ENCODE data around the gene L3MBTL1. TPM values are rescaled to one million over a fixed set of nuclear protein-coding genes. Genes with fewer than 3 reads are reported as not detected.

Gene L3MBTL1
- total RNA-seq, 1 donor from 2014 or later = 22.4 TPM

DNA sequence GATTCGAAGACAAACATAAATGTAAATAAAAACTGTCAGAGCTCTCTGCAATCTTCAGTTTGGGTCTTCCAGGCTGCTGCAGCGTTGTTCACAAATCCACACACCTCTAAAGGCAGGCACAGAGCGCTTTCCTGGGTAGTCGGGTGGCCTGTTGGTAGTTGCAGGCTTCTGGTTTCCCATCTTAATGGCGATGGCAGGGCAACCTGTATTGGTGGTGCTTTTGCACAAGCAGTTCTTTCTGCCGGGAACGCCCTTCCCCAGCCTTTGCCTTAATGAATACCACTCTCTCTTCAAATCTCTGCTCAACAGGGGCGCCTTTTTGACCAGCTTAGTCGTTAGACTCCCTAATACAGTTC is 82.5 kb downstream of the L3MBTL1 start:
- H3K4me3 Mint-ChIP-seq = peak overlapping the region; percentile 95
- peaks cover 8% of the 10 kb centered on the region for H3K36me3 Mint-ChIP-seq (ENCODE audit: low read depth)
- H3K27ac Mint-ChIP-seq (ENCODE audit: unreplicated experiment) = peak overlapping the region; percentile 99
- peaks cover 21% of the 10 kb centered on the region for H3K4me1 Mint-ChIP-seq
- DNase-seq (ENCODE audit: low read depth, low spot score) = no peak
- no peaks in the 10 kb centered on the region for H3K27me3 Mint-ChIP-seq (ENCODE audit: low read depth)
- H3K9me3 Mint-ChIP-seq = no peaks in the 10 kb centered on the region
- TF ChIP-seq, protein P1, sequence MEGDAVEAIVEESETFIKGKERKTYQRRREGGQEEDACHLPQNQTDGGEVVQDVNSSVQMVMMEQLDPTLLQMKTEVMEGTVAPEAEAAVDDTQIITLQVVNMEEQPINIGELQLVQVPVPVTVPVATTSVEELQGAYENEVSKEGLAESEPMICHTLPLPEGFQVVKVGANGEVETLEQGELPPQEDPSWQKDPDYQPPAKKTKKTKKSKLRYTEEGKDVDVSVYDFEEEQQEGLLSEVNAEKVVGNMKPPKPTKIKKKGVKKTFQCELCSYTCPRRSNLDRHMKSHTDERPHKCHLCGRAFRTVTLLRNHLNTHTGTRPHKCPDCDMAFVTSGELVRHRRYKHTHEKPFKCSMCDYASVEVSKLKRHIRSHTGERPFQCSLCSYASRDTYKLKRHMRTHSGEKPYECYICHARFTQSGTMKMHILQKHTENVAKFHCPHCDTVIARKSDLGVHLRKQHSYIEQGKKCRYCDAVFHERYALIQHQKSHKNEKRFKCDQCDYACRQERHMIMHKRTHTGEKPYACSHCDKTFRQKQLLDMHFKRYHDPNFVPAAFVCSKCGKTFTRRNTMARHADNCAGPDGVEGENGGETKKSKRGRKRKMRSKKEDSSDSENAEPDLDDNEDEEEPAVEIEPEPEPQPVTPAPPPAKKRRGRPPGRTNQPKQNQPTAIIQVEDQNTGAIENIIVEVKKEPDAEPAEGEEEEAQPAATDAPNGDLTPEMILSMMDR (conservative IDR thresholded peaks at IDR 0.05) = no peak

DNA sequence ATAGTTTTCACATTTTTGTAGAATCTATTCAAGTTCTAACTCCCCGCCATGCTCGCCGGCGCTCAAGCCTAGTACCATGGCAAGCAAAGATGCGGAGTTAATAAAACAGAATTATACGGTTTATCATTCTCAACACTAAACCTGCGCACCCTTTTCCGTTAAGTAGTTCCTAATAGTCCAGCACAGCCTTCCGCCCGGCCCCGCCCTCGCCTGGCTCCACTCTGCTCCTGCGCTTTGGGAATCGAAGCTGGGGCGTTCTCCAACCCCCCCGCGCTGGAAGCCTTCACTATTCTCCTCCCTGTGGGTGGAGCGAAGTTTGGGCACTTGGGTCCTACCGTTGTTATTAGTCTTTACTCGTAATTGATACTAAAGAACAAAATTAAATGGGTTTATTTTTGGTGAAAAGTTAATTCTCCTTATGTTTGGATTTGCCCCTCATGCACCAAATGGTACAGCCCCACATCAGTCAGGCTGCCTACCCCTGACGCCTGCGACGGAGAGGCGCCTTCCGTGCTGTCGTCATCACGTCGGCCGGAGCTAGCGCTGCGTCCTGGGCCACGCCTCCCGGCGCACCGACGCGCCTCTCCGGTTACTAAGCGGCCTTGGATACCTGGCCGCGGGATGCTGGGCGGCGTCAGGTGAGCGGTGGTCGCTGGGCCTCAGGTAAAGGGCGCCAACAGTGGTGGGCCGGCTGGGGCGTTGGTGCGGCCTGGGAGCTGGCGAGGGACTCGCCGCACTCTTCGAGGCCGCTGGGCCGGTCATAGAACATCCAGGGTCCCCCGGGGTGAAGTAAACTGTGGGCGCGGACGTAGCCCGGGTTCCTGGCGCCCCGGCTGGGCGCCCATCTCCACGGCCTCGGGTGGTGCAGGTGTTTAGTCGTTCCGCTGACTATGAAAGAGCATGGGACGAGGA is 83.2 kb downstream of the L3MBTL1 start, which contains the start of gene IFT52:
Gene IFT52, plus strand, starts transcription at position 546 of the 912 bp plus-strand sequence. CDS start 3,762 bp downstream, outside the sequence.
- Mint-ChIP-seq H3K4me1 (peaks cover 21% of the 10 kb centered on the region), H3K36me3 (ENCODE audit: low read depth) (peaks cover 8% of the 10 kb centered on the region), H3K4me3 (peak within 1 kb of the TSS; percentile 95), H3K9me3 (no peaks in the 10 kb centered on the region), H3K27me3 (ENCODE audit: low read depth) (no peaks in the 10 kb centered on the region), H3K27ac (ENCODE audit: unreplicated experiment) (peak within 1 kb of the TSS; percentile 99)
- DNase-seq (ENCODE audit: low read depth, low spot score) = peak; percentile 71
- TF ChIP-seq, protein P1 (conservative IDR thresholded peaks at IDR 0.05) = no peak

Other genes with a start within 250 kb of the L3MBTL1 start
- 278 and 284 TPM in 2 replicates for gene SRSF6, start 49.8 kb upstream of the L3MBTL1 start, total RNA-seq
- 1.0 and 1.6 TPM in 2 replicates for gene SGK2, start 51.3 kb downstream of the L3MBTL1 start, total RNA-seq
- gene IFT52, start 83.2 kb downstream of the L3MBTL1 start, total RNA-seq = 57.6 and 67.4 TPM in 2 replicates
- gene MYBL2, start 159.4 kb downstream of the L3MBTL1 start, total RNA-seq = 124 TPM in 2 replicates
- gene GTSF1L, start 219.3 kb downstream of the L3MBTL1 start, total RNA-seq = not detected in 2 replicates